HG03469 (cell line): Measurements from ENCODE around the gene NWD2.
"Not testable (repeated sequence)": the region's sequence is repeated elsewhere in the genome, so short reads cannot be mapped to it uniquely, and the experiment has no call there.

Source experiments
- ATAC-seq: cut with Tn5 transposase; IDR thresholded peaks from one replicate; pipeline ENCODE4 v1.9.1; 2021; ENCODE audit warnings: mild to moderate bottlenecking, moderate library complexity, moderate number of reproducible peaks; ENCODE audit not compliant: unreplicated experiment

NWD2 gene

GRCh38 chr4:37489697-37490096, 245.2 kb downstream of the NWD2 start:
- no peak for ATAC-seq

- ATAC-seq = no peak
These were observed 246.1 kb downstream of the NWD2 start for GRCh38 chr4:37490391-37491347.

- ATAC-seq = not testable (repeated sequence)
These were observed 250.8 kb downstream of the NWD2 start for GRCh38 chr4:37495353-37495752.
